ENCODE measurements around the gene EIF6. TPM values are rescaled to one million over a fixed set of nuclear protein-coding genes. Genes with fewer than 3 reads are reported as not detected.

EIF6 gene
- total RNA-seq, 4 donors from 2014 or later, result 63.7 to 89.4 (median 85.2) TPM

DNA sequence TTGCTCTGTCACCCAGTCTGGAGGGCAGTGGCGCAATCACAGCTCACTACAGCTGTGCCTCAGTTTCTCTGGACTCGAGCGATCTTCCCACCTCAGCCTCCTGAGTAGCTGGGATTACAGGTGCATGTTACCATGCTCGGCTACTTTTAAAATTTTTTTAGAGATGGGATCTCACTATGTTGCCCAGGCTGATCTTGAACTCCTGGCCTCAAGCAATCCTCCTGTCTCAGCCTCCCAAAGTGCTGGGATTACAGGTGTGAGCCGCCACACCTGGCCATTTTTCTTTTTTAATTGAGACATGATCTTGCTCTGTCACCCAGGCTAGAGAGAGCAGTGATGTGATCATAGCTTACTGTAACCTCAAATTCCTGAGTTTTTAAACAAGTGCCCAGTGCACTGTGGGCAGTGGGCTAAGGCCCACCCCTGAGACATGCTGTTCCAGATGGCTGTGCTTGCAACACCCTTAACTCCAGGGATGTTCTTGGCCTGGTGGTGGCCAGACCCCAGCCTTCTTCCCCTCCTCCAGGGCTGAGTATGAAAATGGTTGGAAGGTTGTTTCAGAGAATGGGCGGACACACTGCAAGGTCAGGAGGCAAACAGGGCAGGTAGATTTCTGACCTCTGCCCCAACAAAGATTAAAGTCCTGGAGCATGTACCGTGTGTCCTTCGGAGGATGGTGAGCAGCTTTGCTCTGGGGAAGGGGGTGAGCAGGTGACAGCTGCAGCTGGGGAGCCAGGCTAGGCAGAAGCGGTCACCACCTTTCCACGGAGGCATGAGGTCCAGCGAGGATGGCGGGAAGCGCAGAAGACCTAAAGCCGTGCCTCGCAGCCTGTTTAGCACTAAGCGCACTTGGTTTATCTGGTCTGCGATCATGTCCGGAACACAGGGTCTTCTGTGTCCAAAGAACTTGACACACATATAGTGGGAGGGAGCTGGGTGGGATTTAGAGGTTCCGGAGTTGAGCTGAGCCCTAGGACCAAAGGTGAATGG, 9.0 kb upstream of the EIF6 start:
- DNase-seq (ENCODE audit: low spot score) (no peak), ATAC-seq (ENCODE audit: low FRiP score) (no peak)
- TF ChIP-seq, protein P1, sequence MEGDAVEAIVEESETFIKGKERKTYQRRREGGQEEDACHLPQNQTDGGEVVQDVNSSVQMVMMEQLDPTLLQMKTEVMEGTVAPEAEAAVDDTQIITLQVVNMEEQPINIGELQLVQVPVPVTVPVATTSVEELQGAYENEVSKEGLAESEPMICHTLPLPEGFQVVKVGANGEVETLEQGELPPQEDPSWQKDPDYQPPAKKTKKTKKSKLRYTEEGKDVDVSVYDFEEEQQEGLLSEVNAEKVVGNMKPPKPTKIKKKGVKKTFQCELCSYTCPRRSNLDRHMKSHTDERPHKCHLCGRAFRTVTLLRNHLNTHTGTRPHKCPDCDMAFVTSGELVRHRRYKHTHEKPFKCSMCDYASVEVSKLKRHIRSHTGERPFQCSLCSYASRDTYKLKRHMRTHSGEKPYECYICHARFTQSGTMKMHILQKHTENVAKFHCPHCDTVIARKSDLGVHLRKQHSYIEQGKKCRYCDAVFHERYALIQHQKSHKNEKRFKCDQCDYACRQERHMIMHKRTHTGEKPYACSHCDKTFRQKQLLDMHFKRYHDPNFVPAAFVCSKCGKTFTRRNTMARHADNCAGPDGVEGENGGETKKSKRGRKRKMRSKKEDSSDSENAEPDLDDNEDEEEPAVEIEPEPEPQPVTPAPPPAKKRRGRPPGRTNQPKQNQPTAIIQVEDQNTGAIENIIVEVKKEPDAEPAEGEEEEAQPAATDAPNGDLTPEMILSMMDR (IDR thresholded peaks at IDR 0.05), result no peak

- no peak for ATAC-seq (ENCODE audit: low FRiP score)
- TF ChIP-seq, protein P1 (IDR thresholded peaks at IDR 0.05), result no peak
Observed at GRCh38 chr20:35292504-35293285, 8.1 kb upstream of the EIF6 start.

GRCh38 chr20:35291654-35292503, 7.3 kb upstream of the EIF6 start, which contains the start of gene FAM83C:
FAM83C (minus strand) TSS chr20:35292425; CDS start chr20:35292304, 121 bp downstream.
- ATAC-seq (ENCODE audit: low FRiP score), result no peak
- TF ChIP-seq, protein P1 (IDR thresholded peaks at IDR 0.05), result no peak
- DNase-seq (ENCODE audit: low spot score), result no peak

More at GRCh38 chr20:35292504-35293285, 8.1 kb upstream of the EIF6 start:
- no peak for DNase-seq (ENCODE audit: low spot score)

DNA sequence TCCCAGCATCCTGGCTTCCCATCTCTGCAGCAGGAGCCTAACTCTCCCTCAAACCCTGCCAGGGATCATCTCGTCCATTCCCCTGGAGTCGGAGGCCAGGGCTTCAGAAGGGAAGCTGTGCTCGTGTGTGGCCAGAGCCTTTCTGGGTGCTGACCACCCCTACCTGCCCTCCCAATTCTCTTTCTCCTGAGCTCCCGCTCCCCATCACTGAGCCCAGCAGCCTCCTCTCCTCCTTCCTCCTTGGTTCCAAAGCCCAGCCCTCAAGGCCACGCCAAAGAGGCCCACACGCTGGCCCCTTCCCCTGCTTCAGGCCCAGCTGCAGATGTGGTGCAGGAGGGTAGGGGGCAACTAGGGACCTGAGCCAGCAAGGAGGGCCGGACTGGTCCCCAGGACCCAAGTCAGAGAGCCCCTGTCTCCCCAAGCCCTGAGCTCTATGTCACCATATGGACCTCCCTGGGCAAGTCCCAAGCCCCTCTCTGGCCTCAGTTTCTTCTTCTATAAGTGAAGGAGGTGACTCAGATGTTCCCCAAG, 6.4 kb upstream of the EIF6 start:
- no peak for DNase-seq (ENCODE audit: low spot score)
- TF ChIP-seq, protein P1 (IDR thresholded peaks at IDR 0.05), result no peak
- ATAC-seq (ENCODE audit: low FRiP score), result no peak

DNA sequence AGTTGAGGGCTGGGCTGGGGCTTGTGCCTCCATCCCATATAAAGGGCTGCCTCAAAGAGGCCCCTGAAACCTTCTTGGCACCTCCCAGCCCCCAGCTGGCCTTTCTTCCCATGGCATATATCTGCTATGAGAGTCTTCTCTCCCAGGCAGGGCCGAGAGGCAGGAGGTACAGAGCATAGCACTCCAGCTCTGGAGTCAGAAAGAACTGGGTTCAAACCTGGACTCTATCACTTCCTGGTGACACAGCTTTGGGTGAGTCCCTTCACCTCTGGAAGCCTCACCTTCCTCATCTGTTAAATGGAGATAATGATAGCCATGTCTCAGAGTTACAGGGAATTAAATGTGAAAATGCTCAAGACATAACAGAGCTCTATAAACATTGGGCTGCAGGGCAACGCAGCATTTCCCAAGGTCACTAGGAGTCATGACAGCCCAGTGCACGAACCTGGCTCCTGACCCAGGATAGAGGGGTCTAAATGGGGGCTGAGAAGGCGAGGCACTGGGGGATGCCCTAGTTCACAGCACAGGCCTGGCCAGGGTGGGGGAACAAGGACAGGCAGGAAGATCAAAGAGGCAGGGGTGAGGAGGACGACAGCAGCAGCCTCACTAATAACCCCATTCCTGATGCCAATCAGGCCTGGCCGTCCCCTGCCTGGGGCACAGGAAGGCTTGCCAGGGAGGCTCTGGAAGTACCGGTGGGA, 5.8 kb upstream of the EIF6 start:
- DNase-seq (ENCODE audit: low spot score) (no peak), ATAC-seq (ENCODE audit: low FRiP score) (no peak)
- TF ChIP-seq, protein P1 (IDR thresholded peaks at IDR 0.05), result no peak

All from omental fat pad (tissue), 4 donors.